Muscle layer of colon (tissue), 2 donors: ENCODE results near the gene RAPGEF4.
A peak's percentile ranks its signal among the peaks of the same experiment; 100 is the strongest.
"Not testable (repeated sequence)": the region's sequence is repeated elsewhere in the genome, so short reads cannot be mapped to it uniquely, and the experiment has no call there.

ENCODE experiments used
- H3K27ac ChIP-seq: one replicate; pipeline ENCODE4 v1.7.0; 2013; ENCODE audit warnings: low read depth, mild to moderate bottlenecking, low read length, moderate library complexity
- H3K27me3 ChIP-seq, 2 donors: one replicate each; pipeline ENCODE4 v1.7.0; 2013; ENCODE audit warnings: low read length in 2 of 2, mild to moderate bottlenecking in 2 of 2; ENCODE audit not compliant: insufficient read depth in 2 of 2, control insufficient read depth in 1 of 2
- H3K36me3 ChIP-seq: one replicate; pipeline ENCODE4 v1.7.0; 2013; ENCODE audit warnings: mild to moderate bottlenecking, low read length; ENCODE audit not compliant: insufficient read depth
- H3K4me1 ChIP-seq: one replicate; pipeline ENCODE4 v1.7.0; 2013; ENCODE audit warnings: mild to moderate bottlenecking, low read length; ENCODE audit not compliant: insufficient read depth
- H3K4me3 ChIP-seq, 2 donors: one replicate each; pipeline ENCODE4 v1.7.0; 2013; ENCODE audit warnings: low read length in 2 of 2, low read depth in 1 of 2, mild to moderate bottlenecking in 1 of 2, moderate library complexity in 1 of 2
- H3K9ac ChIP-seq: one replicate; pipeline ENCODE4 v1.7.0; 2013; ENCODE audit warnings: low read length
- H3K9me3 ChIP-seq: one replicate; pipeline ENCODE4 v1.7.0; 2013; ENCODE audit warnings: mild to moderate bottlenecking, low read length
- donor health status: abdominal sarcoma.
- donor health status: Adenocarcinoma of cecum.

Gene RAPGEF4

GRCh38 chr2:173090276-173090877 lies 354.7 kb downstream of the RAPGEF4 start:
- H3K4me1 ChIP-seq, result peaks cover 54% of the 10 kb centered on the region
- peak overlapping the region in 1 of 2 donors; percentile 30 for H3K4me3 ChIP-seq
- H3K27me3 ChIP-seq, result no peaks in the 10 kb centered on the region
- peaks cover 7% of the 10 kb centered on the region for H3K36me3 ChIP-seq
- peak overlapping the region; percentile 29 for H3K9ac ChIP-seq
- peak overlapping the region; percentile 71 for H3K27ac ChIP-seq
- no peaks in the 10 kb centered on the region for H3K9me3 ChIP-seq

- Histone ChIP-seq H3K9ac (peak overlapping the region; percentile 29), H3K9me3 (no peaks in the 10 kb centered on the region), H3K4me3 (peak overlapping the region in 1 of 2 donors; percentile 30), H3K36me3 (peaks cover 7% of the 10 kb centered on the region), H3K27me3 (no peaks in the 10 kb centered on the region), H3K27ac (peak overlapping the region; percentile 71), H3K4me1 (peaks cover 52% of the 10 kb centered on the region)
Observed at GRCh38 chr2:173090973-173091660, 355.5 kb downstream of the RAPGEF4 start.

DNA sequence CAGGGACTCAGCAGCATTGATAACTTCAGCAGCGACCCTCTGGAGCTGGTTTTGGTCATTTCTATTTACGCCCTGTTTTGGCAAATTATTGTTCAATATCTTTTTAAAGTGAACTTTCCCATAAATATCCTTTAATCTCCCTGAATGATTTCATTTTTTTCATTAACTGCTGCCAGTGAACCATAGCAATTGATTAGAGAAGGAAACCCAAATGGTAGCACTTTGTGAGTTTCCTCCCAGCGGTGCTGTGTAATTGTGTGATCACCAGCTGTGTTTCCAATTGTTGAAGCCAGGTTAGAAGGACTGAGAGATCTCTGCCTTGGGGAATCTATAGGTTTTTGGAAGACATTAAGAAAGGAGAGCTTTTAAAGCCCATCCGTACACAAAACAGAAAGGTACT lies 356.3 kb downstream of the RAPGEF4 start:
- Histone ChIP-seq H3K27ac (peak overlapping the region; percentile 71), H3K4me3 (no peak overlapping the region), H3K9ac (peak overlapping the region; percentile 29), H3K4me1 (peaks cover 44% of the 10 kb centered on the region), H3K36me3 (peaks cover 13% of the 10 kb centered on the region), H3K27me3 (no peaks in the 10 kb centered on the region), H3K9me3 (no peaks in the 10 kb centered on the region)

DNA sequence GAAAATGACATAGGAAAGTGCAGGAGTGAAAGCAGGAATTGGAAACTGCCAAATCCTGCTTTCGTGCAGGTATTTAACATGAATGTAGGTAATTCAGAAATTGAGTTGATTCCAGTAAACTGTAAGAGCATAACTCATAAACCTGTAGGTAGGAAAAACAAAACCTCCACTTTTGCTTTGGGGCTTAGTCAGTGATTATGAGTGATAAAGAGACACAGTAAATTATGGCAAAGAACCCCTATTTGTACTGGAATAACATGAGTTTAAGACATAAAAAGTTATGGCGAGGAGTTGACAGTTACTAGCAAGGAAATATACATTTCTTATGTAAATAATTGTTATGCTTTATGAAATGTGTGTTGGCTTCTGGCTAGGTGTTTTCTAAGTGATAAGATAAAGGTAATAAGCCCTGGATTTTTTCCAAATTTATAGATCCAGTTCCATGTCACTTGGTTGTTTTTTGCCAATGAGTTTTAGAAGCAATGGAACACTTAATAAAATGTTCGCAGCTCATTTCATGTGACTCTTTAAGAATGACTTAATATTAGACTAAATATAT lies 357.3 kb downstream of the RAPGEF4 start:
- Histone ChIP-seq H3K9ac (no peak overlapping the region), H3K9me3 (no peaks in the 10 kb centered on the region), H3K4me1 (peaks cover 40% of the 10 kb centered on the region), H3K4me3 (no peak overlapping the region), H3K27me3 (no peaks in the 10 kb centered on the region), H3K36me3 (peaks cover 13% of the 10 kb centered on the region), H3K27ac (peak overlapping the region; percentile 3)

GRCh38 chr2:173093617-173094016 lies 358.0 kb downstream of the RAPGEF4 start:
- not testable (repeated sequence) for H3K9me3 ChIP-seq, H3K9ac ChIP-seq, H3K27me3 ChIP-seq, H3K27ac ChIP-seq, H3K4me3 ChIP-seq
- Histone ChIP-seq H3K4me1 (peaks cover 40% of the 10 kb centered on the region), H3K36me3 (peaks cover 13% of the 10 kb centered on the region)

- Histone ChIP-seq H3K4me1 (peaks cover 40% of the 10 kb centered on the region), H3K27me3 (no peaks in the 10 kb centered on the region), H3K36me3 (peaks cover 15% of the 10 kb centered on the region), H3K9ac (no peak overlapping the region), H3K27ac (no peak overlapping the region), H3K9me3 (no peaks in the 10 kb centered on the region), H3K4me3 (no peak overlapping the region)
Observed at GRCh38 chr2:173094731-173095130, 359.1 kb downstream of the RAPGEF4 start.

DNA sequence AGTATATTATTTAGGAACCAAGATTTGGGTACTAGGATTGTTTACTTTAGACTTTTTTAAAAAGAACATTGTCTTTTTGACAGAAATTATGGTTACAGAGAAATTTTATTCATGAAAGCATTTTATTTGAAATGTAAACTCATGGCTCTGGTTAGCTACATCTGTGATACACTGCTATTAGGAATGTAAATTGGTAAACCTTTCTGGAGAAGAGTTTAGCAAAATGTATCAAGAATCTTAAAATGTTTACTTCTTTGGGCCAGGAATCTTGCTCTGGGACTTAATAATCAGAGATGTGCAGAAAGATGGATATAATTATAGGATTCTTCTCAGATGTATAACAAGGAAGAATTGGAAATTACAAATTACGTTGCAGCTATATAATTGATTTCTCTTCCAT lies 359.7 kb downstream of the RAPGEF4 start:
- Histone ChIP-seq H3K4me3 (no peak overlapping the region), H3K27ac (no peak overlapping the region), H3K27me3 (no peaks in the 10 kb centered on the region), H3K36me3 (peaks cover 17% of the 10 kb centered on the region), H3K9me3 (no peaks in the 10 kb centered on the region), H3K4me1 (peaks cover 40% of the 10 kb centered on the region), H3K9ac (no peak overlapping the region)

DNA sequence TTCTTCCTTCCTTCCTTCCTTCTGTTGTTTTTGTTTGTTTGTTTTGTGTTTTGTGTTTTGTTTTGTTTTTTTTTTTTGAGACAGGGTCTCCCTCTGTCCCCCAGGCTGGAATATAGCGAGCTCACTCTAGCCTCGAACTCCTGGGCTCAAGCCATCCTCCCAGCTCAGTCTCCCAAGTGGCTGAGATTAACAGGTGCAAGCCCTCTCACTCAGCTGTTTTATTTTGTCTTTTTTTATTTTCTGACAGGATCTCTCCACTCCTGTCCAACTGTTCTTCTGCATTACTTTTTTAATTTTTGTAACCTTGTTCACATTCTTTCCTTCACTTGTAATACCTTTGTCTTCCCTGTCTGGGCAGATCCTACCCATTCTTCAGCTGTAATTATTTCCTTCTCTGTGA lies 363.6 kb downstream of the RAPGEF4 start:
- Histone ChIP-seq H3K27me3 (no peaks in the 10 kb centered on the region), H3K36me3 (peaks cover 10% of the 10 kb centered on the region), H3K4me1 (peaks cover 30% of the 10 kb centered on the region), H3K9ac (no peak overlapping the region), H3K27ac (no peak overlapping the region), H3K4me3 (no peak overlapping the region), H3K9me3 (no peaks in the 10 kb centered on the region)

GRCh38 chr2:173099804-173100203 lies 364.2 kb downstream of the RAPGEF4 start:
- Histone ChIP-seq H3K27ac (no peak overlapping the region), H3K36me3 (peaks cover 10% of the 10 kb centered on the region), H3K9me3 (no peaks in the 10 kb centered on the region), H3K9ac (no peak overlapping the region), H3K4me3 (no peak overlapping the region), H3K27me3 (no peaks in the 10 kb centered on the region), H3K4me1 (peaks cover 30% of the 10 kb centered on the region)

- Histone ChIP-seq H3K36me3 (peaks cover 6% of the 10 kb centered on the region), H3K27ac (no peak overlapping the region), H3K27me3 (no peaks in the 10 kb centered on the region), H3K4me1 (peaks cover 36% of the 10 kb centered on the region), H3K9ac (no peak overlapping the region), H3K9me3 (no peaks in the 10 kb centered on the region), H3K4me3 (no peak overlapping the region)
Observed at GRCh38 chr2:173101687-173102086, 366.0 kb downstream of the RAPGEF4 start.
